K562 (cell line): ENCODE results near the gene ZBTB7A. TPM values are rescaled to one million over a fixed set of nuclear protein-coding genes. Genes with fewer than 3 reads are reported as not detected.
A peak's percentile ranks its signal among the peaks of the same experiment; 100 is the strongest.

ENCODE experiments used
- AFF4 ChIP-seq: sonication (generic); formaldehyde crosslinking; IDR thresholded peaks from 2 replicates; pipeline ENCODE4 v1.8.0; 2023; ENCODE audit warnings: mild to moderate bottlenecking, missing genetic modification reagents
- ARID4B ChIP-seq: sonication (generic); formaldehyde crosslinking; IDR thresholded peaks from 2 replicates; pipeline ENCODE4 v1.8.0; 2022; ENCODE audit warnings: mild to moderate bottlenecking, missing genetic modification reagents
- NR3C1 ChIP-seq: sonication (generic); formaldehyde crosslinking; IDR thresholded peaks from 2 replicates; pipeline ENCODE4 v1.8.1; 2022; ENCODE audit warnings: missing genetic modification reagents
- PCBP1 ChIP-seq: fragments of 200-400 bp; formaldehyde crosslinking; IDR thresholded peaks from 2 replicates; pipeline ENCODE4 v1.6.1; 2018; ENCODE audit warnings: mild to moderate bottlenecking, low read depth, low read length; ENCODE audit not compliant: poor library complexity, severe bottlenecking
- RHOXF2B ChIP-seq: fragments of 250-450 bp; sonication (Bioruptor Pico); conservative IDR thresholded peaks from 2 replicates; pipeline ENCODE4 v1.5.1; 2021
- RREB1 ChIP-seq: fragments of 250-450 bp; sonication (Bioruptor Pico); IDR thresholded peaks from 2 replicates; pipeline ENCODE4 v1.4.0; 2020
- TBP ChIP-seq: optimal IDR thresholded peaks from 2 replicates; pipeline ENCODE3; 2011; ENCODE audit warnings: low read depth, low read length, improper control_type of control experiment
- ZNF41 ChIP-seq: fragments of 250-450 bp; sonication (Bioruptor Pico); conservative IDR thresholded peaks from 2 replicates; pipeline ENCODE4 v1.4.0; 2020; ENCODE audit warnings: mild to moderate bottlenecking
- polyA plus RNA-seq, 8 experiments: library from polyadenylated mRNA; depleted of rRNA in 4 of 8; stranded (reverse) in 5 of 8; unstranded in 3 of 8; fragments of >200 nt; fragmentation: Nextera tagmentation in 2 of 8; fragmentation: Illumina TruSeq in 1 of 8; extraction: Ambion mirVana in 2 of 8; extraction: Trizol in 1 of 8; gene quantifications; 2 replicates each; pipeline versions ENCODE4 v1.2.1 to v1.2.3, GENCODE V29; 2011 to 2014; ENCODE audit warnings: inconsistent platforms in 1 of 8, missing spikeins in 1 of 8
- total RNA-seq, 7 experiments: library from RNA; depleted of rRNA in 6 of 7; stranded (reverse); fragments of >200 nt in 6 of 7; fragmentation: Illumina TruSeq in 2 of 7; extraction: Trizol in 2 of 7; gene quantifications; 2 replicates each; pipeline versions ENCODE4 v1.2.1 to v1.2.3, GENCODE V29; 2011 to 2021; ENCODE audit warnings: low replicate concordance in 1 of 7
- TF ChIP-seq, protein P1 (sequence below): fragments of 450-650 bp; formaldehyde crosslinking; IDR thresholded peaks from 2 replicates; pipeline ENCODE4 v1.4.0; 2020; ENCODE audit warnings: mild to moderate bottlenecking, moderate library complexity

Gene ZBTB7A
- total and polyA plus RNA-seq, 9 of the 15 experiments (the other 6 are each of a cell fraction or from before 2014, with no cell fraction given): 0.11 to 34.0 (median 4.6) TPM

DNA sequence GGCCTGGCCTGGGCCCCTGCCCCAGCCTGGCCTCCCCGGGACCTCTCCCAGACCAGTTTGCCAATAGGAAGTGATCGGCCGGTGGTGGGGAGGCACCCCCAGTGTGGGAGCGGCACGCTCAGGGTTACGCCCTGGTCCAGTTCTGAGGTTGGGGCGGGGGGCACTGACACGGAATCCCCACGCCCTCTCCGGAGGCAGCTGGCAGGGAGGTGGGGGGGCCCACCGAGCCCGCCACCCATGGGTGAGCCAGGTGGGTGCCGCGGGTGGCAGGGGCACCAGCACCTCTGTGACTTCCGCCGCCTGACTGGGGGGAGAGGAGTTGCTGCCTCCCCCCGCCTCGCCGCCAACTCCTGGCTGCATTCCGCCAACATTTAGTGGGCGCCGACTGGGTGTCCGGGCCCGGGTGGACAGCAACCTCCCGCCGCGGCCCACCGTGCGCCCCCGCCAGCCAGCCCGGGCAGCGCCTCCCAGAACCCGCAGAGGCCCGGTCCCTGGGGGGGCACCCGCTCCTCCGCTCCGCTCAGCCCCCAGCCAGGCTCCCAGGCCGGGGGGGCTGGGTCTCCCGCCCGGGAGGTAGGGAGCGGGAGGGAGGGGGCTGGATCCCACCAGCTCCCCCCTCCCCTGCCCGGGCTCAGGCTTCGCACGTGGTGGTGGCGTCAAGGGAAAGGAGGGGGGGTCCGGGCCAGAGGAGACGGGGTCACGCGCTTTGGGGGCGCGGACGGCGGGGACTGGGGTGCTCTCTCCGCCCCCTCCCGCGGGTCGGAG is 2.0 kb downstream of the ZBTB7A start (continued):
- TF ChIP-seq RREB1 (CRISPR knock-in tag) (no peak), ZNF41 (CRISPR knock-in tag) (no peak), TBP (peak; percentile 13), NR3C1 (CRISPR knock-in tag) (0 out of 2 replicates have a peak, but pooled peaks have one; percentile 43), ARID4B (CRISPR knock-in tag) (peak; percentile 64; the same call in 1 of the 2 replicates), RHOXF2B (CRISPR knock-in tag) (no peak), PCBP1 (peak; percentile 76), AFF4 (CRISPR knock-in tag) (peak; percentile 46; the same call in 1 of the 2 replicates)
- TF ChIP-seq, protein P1, sequence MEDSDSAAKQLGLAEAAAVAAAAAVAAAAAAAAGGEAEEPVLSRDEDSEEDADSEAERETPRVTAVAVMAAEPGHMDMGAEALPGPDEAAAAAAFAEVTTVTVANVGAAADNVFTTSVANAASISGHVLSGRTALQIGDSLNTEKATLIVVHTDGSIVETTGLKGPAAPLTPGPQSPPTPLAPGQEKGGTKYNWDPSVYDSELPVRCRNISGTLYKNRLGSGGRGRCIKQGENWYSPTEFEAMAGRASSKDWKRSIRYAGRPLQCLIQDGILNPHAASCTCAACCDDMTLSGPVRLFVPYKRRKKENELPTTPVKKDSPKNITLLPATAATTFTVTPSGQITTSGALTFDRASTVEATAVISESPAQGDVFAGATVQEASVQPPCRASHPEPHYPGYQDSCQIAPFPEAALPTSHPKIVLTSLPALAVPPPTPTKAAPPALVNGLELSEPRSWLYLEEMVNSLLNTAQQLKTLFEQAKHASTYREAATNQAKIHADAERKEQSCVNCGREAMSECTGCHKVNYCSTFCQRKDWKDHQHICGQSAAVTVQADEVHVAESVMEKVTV (CRISPR knock-in tag): no peak
